IPS-15b (cell line): ENCODE data around the gene ZNF827.

Experiments used
- H3K27me3 ChIP-seq: one replicate; pipeline ENCODE4 v1.6.1; 2013; ENCODE audit warnings: low read length; ENCODE audit not compliant: control insufficient read depth, insufficient read depth
- H3K36me3 ChIP-seq: one replicate; pipeline ENCODE4 v1.6.1; 2013; ENCODE audit warnings: low read length; ENCODE audit not compliant: control insufficient read depth, insufficient read depth
- H3K4me1 ChIP-seq: one replicate; pipeline ENCODE4 v1.6.1; 2013; ENCODE audit warnings: mild to moderate bottlenecking, low read length; ENCODE audit not compliant: control insufficient read depth, insufficient read depth
- H3K4me3 ChIP-seq: one replicate; pipeline ENCODE4 v1.5.1; 2013; ENCODE audit warnings: low read depth, low read length
- H3K9ac ChIP-seq: one replicate; pipeline ENCODE4 v1.6.1; 2013; ENCODE audit warnings: low read depth, mild to moderate bottlenecking, low read length
- H3K9me3 ChIP-seq: one replicate; pipeline ENCODE4 v1.6.1; 2013; ENCODE audit warnings: mild to moderate bottlenecking, low read length; ENCODE audit not compliant: control insufficient read depth, insufficient read depth

The ZNF827 gene

DNA sequence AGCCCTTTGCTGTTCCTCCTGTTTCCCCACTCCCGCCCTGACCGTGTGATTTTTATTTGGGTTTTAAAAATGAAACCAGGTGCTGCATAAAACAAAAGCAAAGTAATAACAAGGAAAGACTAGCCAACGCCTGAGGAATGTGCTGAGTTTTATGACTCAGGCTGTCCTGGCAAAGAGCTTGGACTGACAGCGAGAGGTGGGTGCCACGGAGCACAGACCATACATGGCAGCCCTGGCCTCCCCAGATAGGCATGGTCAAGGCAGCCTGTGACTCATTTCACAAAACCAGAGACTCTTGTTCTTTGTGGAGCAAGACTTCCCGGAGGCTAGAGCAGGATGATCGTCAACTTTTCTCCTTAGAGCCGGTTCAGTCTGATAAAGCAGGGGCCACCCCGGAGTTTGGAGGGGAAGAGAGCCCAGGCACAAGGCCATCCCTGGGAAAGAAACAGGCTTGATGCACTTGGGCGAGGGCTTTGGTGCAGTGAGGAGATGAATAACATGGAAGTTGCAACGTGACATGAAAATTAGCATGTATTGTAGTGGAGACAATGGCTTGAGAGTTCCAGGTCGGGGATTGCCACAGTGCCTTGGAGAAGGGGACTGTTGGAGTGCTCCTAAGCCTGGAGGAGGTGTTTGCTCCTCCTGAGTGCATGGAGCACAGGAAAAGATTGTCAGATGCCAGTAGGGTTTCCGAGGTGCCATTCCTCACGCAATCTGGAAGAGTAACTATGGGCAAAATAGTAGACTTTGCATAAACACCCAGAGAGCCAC, 203.9 kb downstream of the ZNF827 start:
- Histone ChIP-seq H3K4me3 (no peak overlapping the region), H3K9ac (no peak overlapping the region)

DNA sequence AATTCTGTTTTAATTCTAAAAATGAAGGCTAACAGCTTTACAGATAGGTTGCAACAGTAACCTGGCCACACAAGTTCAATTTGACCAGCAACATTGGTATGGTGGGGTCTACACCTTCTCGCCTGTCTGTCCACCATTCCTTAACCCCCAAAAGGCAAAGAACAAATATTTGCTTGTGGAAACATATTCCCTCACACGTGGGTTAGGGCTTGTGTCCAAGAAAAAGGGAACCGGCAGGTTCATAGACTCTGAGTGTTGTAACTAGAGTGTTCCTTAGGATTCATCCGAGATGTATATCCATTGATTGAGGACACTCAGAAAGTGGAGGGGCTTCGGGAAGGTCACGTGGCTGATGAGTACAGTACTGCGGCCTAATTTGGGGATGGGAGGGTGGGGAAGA, 204.6 kb downstream of the ZNF827 start:
- H3K27me3 ChIP-seq: no peaks in the 10 kb centered on the region
- peaks cover 15% of the 10 kb centered on the region for H3K4me1 ChIP-seq
- H3K36me3 ChIP-seq: no peaks in the 10 kb centered on the region
- no peak overlapping the region for H3K4me3 ChIP-seq
- no peak overlapping the region for H3K9ac ChIP-seq
- H3K9me3 ChIP-seq: no peaks in the 10 kb centered on the region

More for the DNA sequence above, 203.9 kb downstream of the ZNF827 start:
- Histone ChIP-seq H3K4me1 (peaks cover 15% of the 10 kb centered on the region), H3K27me3 (no peaks in the 10 kb centered on the region), H3K36me3 (no peaks in the 10 kb centered on the region), H3K9me3 (no peaks in the 10 kb centered on the region)

DNA sequence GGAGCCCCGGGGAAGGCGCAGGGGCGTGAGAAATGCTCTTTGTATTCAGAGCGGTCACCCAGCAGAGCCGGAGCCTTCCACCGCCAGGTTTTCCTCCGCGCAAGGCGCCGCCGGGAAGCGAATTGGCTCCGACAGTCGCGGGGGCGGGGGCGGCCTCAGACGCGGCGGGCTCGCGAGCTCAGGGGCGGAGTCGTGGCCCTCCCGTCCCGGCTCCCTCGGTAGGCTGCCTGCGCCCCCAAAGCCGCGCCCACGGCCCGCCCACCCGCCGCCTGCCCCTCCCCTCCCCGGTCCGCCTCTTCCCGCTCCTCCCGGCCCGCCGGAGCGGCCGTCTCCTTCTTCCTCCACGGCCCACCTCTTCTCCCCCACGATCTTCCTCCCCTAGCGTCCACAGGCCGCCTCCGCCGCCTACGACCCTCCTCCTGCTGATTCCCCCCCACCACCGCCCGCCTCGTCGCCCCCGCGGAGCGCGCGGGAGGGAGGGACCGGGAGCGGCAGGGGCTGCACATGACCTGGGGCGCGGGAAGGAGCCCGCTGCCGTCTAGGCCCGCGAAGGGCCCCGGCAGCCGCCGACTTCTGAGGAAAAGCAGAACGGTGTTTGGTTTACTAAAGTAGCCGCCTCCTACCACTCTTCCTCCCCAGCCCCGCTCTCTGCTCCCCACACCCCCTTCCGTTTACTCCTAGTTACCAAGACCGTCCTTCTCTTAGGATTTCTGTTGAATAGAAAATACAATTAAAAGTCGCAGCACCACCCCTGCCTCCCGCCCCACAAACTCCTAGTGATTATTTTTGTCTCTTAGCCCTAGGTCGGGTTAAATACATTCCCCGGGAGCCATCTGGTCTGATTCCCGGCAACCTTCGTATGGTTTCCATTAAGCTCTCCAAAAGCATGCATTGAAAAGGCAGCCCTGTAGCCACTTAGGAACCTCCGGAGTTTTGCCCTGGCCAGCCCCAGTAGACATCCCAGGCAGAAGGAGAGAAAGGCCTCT, 205.4 kb downstream of the ZNF827 start:
- Histone ChIP-seq H3K36me3 (no peaks in the 10 kb centered on the region), H3K4me3 (peak overlapping the region; percentile 45), H3K27me3 (no peaks in the 10 kb centered on the region), H3K9me3 (no peaks in the 10 kb centered on the region), H3K4me1 (peaks cover 15% of the 10 kb centered on the region), H3K9ac (peak overlapping the region; percentile 39)

DNA sequence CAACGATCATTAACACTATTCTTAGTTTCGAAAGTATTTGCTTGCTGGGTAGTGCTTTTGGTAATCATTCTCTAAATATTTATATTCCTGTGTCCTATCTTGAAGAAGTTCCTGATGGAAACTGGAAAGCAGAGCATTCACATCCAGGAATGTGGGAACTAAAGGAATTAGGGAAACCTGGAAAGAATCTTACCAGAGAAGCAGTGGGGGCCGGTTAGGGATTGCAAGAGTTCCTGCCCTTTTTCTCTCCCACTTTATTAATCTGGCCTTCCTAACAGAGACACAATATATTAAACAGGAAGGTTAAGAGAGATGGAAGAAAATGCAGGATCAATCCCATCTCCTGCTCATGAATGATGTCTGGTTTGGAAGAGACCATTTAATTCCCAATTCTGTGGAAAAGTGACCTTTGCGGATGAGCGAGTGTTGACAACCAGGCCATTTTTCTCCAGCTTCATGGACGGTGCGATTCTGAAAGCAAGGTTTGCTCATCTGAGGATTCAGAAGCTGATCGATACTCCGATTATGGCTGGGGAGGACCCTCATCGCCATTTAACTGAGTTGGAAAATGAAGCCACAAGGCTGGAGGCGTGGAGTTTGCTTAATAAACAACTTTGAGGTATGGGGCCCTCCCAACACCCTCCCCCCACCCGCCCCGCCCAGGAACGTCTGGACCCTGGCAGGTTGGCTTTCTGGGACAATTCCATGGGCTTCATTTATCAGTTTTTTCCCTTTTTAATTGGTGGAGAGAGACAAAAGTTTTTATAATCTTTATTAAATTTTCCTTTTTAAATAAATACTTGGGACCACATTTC, 206.4 kb downstream of the ZNF827 start:
- H3K27me3 ChIP-seq: no peaks in the 10 kb centered on the region
- no peaks in the 10 kb centered on the region for H3K36me3 ChIP-seq
- no peaks in the 10 kb centered on the region for H3K9me3 ChIP-seq
- H3K4me1 ChIP-seq: peaks cover 15% of the 10 kb centered on the region
- H3K4me3 ChIP-seq: peak overlapping the region; percentile 45
- H3K9ac ChIP-seq: peak overlapping the region; percentile 57

DNA sequence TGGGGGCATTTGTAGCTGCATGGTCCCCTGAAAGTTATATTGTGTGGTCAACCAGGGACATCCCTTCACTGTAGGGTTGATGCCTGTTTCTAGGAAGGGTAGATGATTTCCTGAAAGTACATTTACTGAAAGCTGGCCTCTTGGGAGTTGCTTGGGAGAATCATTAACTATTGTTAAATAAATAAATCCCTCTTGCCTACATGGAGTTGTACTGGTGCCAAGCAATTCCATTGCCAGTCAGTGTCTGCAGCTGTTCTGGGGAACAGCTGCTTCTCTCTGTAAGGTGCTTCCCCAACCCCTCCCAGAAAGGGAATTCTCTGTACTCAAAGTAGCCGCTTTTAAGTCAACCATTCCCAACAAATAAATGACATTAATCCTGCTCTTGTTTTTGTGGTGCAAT, 207.6 kb downstream of the ZNF827 start:
- peaks cover 15% of the 10 kb centered on the region for H3K4me1 ChIP-seq
- H3K4me3 ChIP-seq: no peak overlapping the region
- H3K36me3 ChIP-seq: no peaks in the 10 kb centered on the region
- no peaks in the 10 kb centered on the region for H3K9me3 ChIP-seq
- H3K9ac ChIP-seq: no peak overlapping the region
- H3K27me3 ChIP-seq: no peaks in the 10 kb centered on the region

DNA sequence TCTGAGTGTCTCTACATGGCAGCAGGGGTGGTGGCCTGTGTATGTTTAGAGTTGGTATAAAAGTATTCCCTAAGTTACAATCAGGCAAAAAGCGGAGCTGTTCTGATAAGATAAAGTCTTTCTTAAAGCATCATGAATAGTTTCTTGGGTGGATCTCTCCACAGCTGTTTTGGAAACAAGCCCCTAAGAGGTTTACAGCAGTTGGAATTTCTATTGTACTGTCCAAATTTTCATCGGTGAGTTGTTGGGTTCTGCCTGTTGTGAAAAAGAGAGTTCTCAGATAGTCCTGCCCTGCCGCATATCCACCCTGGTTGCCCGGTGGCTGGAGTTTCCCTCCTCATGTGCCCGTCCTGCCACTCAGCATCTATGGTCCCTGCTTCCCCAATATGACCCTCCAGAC, 208.6 kb downstream of the ZNF827 start:
- Histone ChIP-seq H3K27me3 (no peaks in the 10 kb centered on the region), H3K4me3 (no peak overlapping the region), H3K36me3 (no peaks in the 10 kb centered on the region), H3K9me3 (no peaks in the 10 kb centered on the region), H3K4me1 (peaks cover 14% of the 10 kb centered on the region), H3K9ac (no peak overlapping the region)

DNA sequence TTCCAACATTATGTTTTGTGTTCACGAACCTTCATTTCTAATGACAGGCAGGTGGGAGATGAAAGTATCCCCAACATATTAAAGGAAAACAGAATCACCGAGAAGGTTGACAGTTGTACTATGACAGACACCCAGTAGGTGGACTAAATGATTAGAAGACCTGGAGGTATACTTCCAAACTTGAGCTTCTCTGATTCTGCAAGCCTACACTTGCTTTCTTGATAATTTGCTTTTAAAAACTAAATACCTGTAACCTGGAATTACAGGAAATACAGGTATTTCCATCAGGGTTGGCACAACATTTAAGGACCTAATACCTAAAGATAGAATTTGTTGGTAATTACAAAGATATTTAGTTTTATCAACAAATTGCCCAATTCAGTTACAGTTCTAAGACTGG, 215.3 kb downstream of the ZNF827 start:
- no peaks in the 10 kb centered on the region for H3K9me3 ChIP-seq
- H3K4me1 ChIP-seq: peaks cover 2% of the 10 kb centered on the region
- no peaks in the 10 kb centered on the region for H3K27me3 ChIP-seq
- H3K36me3 ChIP-seq: peaks cover 4% of the 10 kb centered on the region
- H3K9ac ChIP-seq: no peak overlapping the region
- no peak overlapping the region for H3K4me3 ChIP-seq

DNA sequence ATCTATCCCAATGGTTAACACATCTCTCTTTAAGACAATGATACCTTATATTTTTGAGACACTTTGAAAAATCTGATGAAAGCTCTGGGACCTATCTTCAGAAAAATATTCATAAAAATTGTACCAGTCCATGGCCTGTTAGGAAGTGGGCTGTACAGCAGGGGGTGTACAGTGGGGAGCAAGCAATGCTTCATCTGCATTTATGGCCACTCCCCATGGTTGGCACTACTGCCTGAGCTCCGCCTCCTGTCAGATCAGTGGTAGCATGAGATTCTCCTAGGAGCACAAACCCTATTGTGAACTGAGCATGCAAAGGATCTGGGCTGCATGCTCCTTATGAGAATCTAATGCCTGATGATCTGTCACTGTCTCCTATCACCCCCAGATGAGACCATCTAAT, 216.1 kb downstream of the ZNF827 start:
- no peak overlapping the region for H3K9ac ChIP-seq
- H3K9me3 ChIP-seq: no peaks in the 10 kb centered on the region
- H3K4me1 ChIP-seq: peaks cover 2% of the 10 kb centered on the region
- H3K4me3 ChIP-seq: no peak overlapping the region
- peaks cover 4% of the 10 kb centered on the region for H3K36me3 ChIP-seq
- no peaks in the 10 kb centered on the region for H3K27me3 ChIP-seq

DNA sequence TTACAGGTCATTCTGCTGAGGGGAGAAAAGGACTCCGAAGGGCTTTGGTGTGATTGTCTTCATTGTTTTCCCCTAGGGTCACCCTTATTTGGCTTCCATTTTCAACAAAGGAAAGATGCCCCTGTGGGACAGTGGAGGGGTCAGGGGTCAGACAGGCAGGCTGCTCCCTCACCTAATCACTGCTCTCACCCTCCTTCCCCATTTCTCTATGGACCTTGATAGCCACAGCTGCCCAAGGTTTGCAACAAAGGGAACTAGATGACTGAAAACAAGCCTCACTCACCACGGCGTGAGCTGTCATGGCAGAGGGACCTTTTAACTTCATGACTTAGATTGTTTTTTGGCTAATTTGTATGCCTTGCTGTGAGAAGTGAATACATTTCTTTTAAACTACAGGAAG, 218.0 kb downstream of the ZNF827 start:
- Histone ChIP-seq H3K4me3 (no peak overlapping the region), H3K4me1 (peaks cover 2% of the 10 kb centered on the region), H3K36me3 (peaks cover 9% of the 10 kb centered on the region), H3K27me3 (no peaks in the 10 kb centered on the region), H3K9me3 (no peaks in the 10 kb centered on the region), H3K9ac (no peak overlapping the region)

DNA sequence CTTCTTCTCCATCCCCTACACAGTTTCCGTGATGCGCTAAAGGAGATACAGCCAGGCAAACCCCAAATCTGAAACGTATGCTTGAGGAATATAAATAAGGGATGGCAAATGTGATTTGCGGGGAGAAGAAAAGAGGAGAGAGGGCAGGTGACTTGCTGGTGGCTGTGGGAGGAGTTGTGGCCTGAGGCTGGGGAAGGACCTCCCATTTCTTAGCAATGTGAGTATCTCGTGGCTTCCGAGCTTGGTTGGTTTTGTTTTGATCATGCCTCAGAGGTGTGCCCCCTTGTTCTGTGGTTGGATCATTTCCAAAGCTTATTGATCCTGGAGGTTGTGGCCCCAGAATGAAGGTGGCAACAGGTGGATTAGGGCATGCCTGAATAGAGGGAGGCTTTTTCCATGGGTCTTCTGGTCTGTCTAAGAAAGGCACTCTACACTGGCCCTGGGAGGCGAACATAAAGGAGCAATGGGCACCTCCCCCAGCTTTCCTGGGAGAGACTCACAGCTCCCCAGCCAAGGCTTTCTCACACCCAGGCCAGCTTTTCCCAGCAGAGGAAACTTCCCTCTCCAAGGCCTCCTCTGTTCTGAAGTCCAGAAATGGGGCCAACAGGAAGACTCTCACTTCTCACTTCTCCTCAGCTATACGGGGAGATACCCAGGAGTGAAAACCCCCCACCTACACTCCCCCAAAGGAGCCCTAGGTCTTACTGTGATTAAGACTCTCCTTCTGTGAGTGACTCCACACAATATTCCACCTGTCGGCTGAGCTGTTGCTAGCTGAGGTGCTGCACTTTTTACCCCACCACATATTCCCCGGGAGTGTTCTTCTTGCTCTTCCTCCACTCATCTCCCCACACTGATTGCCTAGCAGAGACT, 218.6 kb downstream of the ZNF827 start:
- no peak overlapping the region for H3K4me3 ChIP-seq
- H3K4me1 ChIP-seq: peaks cover 2% of the 10 kb centered on the region
- H3K36me3 ChIP-seq: peaks cover 9% of the 10 kb centered on the region
- no peaks in the 10 kb centered on the region for H3K9me3 ChIP-seq
- no peak overlapping the region for H3K9ac ChIP-seq
- H3K27me3 ChIP-seq: no peaks in the 10 kb centered on the region
